ENCODE measurements around the gene FUNDC2. TPM values are rescaled to one million over a fixed set of nuclear protein-coding genes. Genes with fewer than 3 reads are reported as not detected.

FUNDC2 gene
- total RNA-seq, 2 donors from 2014 or later, result 268 to 283 TPM

Other genes with a start within 250 kb of the FUNDC2 start
- gene MPP1, start 221.4 kb upstream of the FUNDC2 start, total RNA-seq, result 10 to 100 TPM; 36.1 to 40.0 TPM
- gene SMIM9, start 192.2 kb upstream of the FUNDC2 start, total RNA-seq, result not detected
- 10 to 100 TPM; 22.0 to 27.8 TPM for gene F8A1, start 140.5 kb upstream of the FUNDC2 start, total RNA-seq
- 10 to 100 TPM; 45.7 to 53.6 TPM for gene F8, start 4.1 kb upstream of the FUNDC2 start, total RNA-seq
- gene CMC4, start 44.3 kb downstream of the FUNDC2 start, total RNA-seq, result 10 to 100 TPM; 18.4 to 19.4 TPM
- gene MTCP1, start 44.3 kb downstream of the FUNDC2 start, total RNA-seq, result 10 to 100 TPM; 51.5 to 53.6 TPM
- gene BRCC3, start 44.7 kb downstream of the FUNDC2 start, total RNA-seq, result 10 to 100 TPM; 11.8 to 13.4 TPM
- gene VBP1, start 189.6 kb downstream of the FUNDC2 start, total RNA-seq, result 10 to 100 TPM; 59.2 to 60.2 TPM
- under 1 TPM; 0.24 to 0.27 TPM for gene RAB39B, start 237.6 kb downstream of the FUNDC2 start, total RNA-seq

Data from left cardiac atrium (tissue), 2 donors.